Muscle layer of duodenum (tissue), 2 donors: ENCODE measurements around the gene IGSF21.

Source experiments
- H3K27ac ChIP-seq: one replicate; pipeline ENCODE4 v1.7.0; 2013; ENCODE audit warnings: mild to moderate bottlenecking, low read length
- H3K27me3 ChIP-seq: one replicate; pipeline ENCODE4 v1.7.0; 2013; ENCODE audit warnings: low read depth, mild to moderate bottlenecking, control low read depth, low read length
- H3K36me3 ChIP-seq, 2 donors: one replicate each; pipeline ENCODE4 v1.7.0; 2013; ENCODE audit warnings: low read length in 2 of 2, control low read depth in 1 of 2, mild to moderate bottlenecking in 1 of 2; ENCODE audit not compliant: insufficient read depth in 2 of 2, control insufficient read depth in 1 of 2
- H3K4me1 ChIP-seq, 2 donors: one replicate each; pipeline ENCODE4 v1.7.0; 2013; ENCODE audit warnings: low read length in 2 of 2, mild to moderate bottlenecking in 2 of 2, control low read depth in 1 of 2, moderate library complexity in 1 of 2; ENCODE audit not compliant: insufficient read depth in 2 of 2, control insufficient read depth in 1 of 2
- H3K4me3 ChIP-seq, 2 donors: one replicate each; pipeline ENCODE4 v1.7.0; 2013; ENCODE audit warnings: low read length in 2 of 2, low read depth in 1 of 2, mild to moderate bottlenecking in 1 of 2
- H3K9me3 ChIP-seq, 2 donors: one replicate each; pipeline ENCODE4 v1.7.0; 2013; ENCODE audit warnings: low read length in 2 of 2, control low read depth in 1 of 2, mild to moderate bottlenecking in 1 of 2; ENCODE audit not compliant: control insufficient read depth in 1 of 2
- donor health status: healthy.

The IGSF21 gene

GRCh38 chr1:18107369-18108298 is at the start of gene IGSF21:
IGSF21 (plus strand) TSS chr1:18107798; CDS start chr1:18108129, 331 bp downstream.
- Histone ChIP-seq H3K4me3 (peak within 1 kb of the TSS in 1 of 2 donors; percentile 11), H3K27me3 (peaks cover 52% of the 10 kb centered on the region)

GRCh38 chr1:18058206-18058921 is 49.2 kb upstream of the IGSF21 start:
- Histone ChIP-seq H3K4me3 (no peak overlapping the region), H3K27ac (no peak overlapping the region), H3K4me1 (no peaks in the 10 kb centered on the region), H3K9me3 (peaks cover 0 to 7% of the 10 kb centered on the region in 2 donors), H3K27me3 (no peaks in the 10 kb centered on the region), H3K36me3 (no peaks in the 10 kb centered on the region)

More at GRCh38 chr1:18107369-18108298, at the start of gene IGSF21:
- H3K27ac ChIP-seq: no peak within 1 kb of the TSS
- H3K9me3 ChIP-seq: no peaks in the 10 kb centered on the region
- H3K36me3 ChIP-seq: no peaks in the 10 kb centered on the region
- H3K4me1 ChIP-seq: peaks cover 0 to 22% of the 10 kb centered on the region in 2 donors

GRCh38 chr1:18058981-18059605 is 48.5 kb upstream of the IGSF21 start:
- Histone ChIP-seq H3K4me1 (no peaks in the 10 kb centered on the region), H3K36me3 (no peaks in the 10 kb centered on the region), H3K27ac (no peak overlapping the region), H3K9me3 (peaks cover 0 to 7% of the 10 kb centered on the region in 2 donors), H3K27me3 (no peaks in the 10 kb centered on the region), H3K4me3 (no peak overlapping the region)

- no peaks in the 10 kb centered on the region for H3K36me3 ChIP-seq
- H3K27ac ChIP-seq: no peak overlapping the region
- no peak overlapping the region for H3K4me3 ChIP-seq
- H3K27me3 ChIP-seq: peaks cover 6% of the 10 kb centered on the region
- H3K4me1 ChIP-seq: no peaks in the 10 kb centered on the region
- H3K9me3 ChIP-seq: peaks cover 0 to 7% of the 10 kb centered on the region in 2 donors
Observed at GRCh38 chr1:18060366-18060765, 47.2 kb upstream of the IGSF21 start.

GRCh38 chr1:18062185-18062584 is 45.4 kb upstream of the IGSF21 start:
- peaks cover 0 to 7% of the 10 kb centered on the region in 2 donors for H3K9me3 ChIP-seq
- no peaks in the 10 kb centered on the region for H3K36me3 ChIP-seq
- no peak overlapping the region for H3K4me3 ChIP-seq
- no peak overlapping the region for H3K27ac ChIP-seq
- peaks cover 6% of the 10 kb centered on the region for H3K27me3 ChIP-seq
- no peaks in the 10 kb centered on the region for H3K4me1 ChIP-seq

GRCh38 chr1:18064534-18064933 is 43.1 kb upstream of the IGSF21 start:
- H3K9me3 ChIP-seq: peaks cover 0 to 7% of the 10 kb centered on the region in 2 donors
- H3K27me3 ChIP-seq: peaks cover 6% of the 10 kb centered on the region
- H3K27ac ChIP-seq: no peak overlapping the region
- H3K36me3 ChIP-seq: no peaks in the 10 kb centered on the region
- H3K4me3 ChIP-seq: no peak overlapping the region
- no peaks in the 10 kb centered on the region for H3K4me1 ChIP-seq

- no peak overlapping the region for H3K27ac ChIP-seq
- H3K9me3 ChIP-seq: peaks cover 0 to 4% of the 10 kb centered on the region in 2 donors
- H3K4me3 ChIP-seq: no peak overlapping the region
- peaks cover 6% of the 10 kb centered on the region for H3K27me3 ChIP-seq
- H3K4me1 ChIP-seq: no peaks in the 10 kb centered on the region
- no peaks in the 10 kb centered on the region for H3K36me3 ChIP-seq
Observed at GRCh38 chr1:18066576-18066975, 41.0 kb upstream of the IGSF21 start.

GRCh38 chr1:18069903-18070302 is 37.7 kb upstream of the IGSF21 start:
- Histone ChIP-seq H3K27me3 (peaks cover 5% of the 10 kb centered on the region), H3K27ac (no peak overlapping the region), H3K4me1 (no peaks in the 10 kb centered on the region)

GRCh38 chr1:18072066-18072465 is 35.5 kb upstream of the IGSF21 start:
- H3K4me3 ChIP-seq: no peak overlapping the region

More at GRCh38 chr1:18069903-18070302, 37.7 kb upstream of the IGSF21 start:
- no peak overlapping the region for H3K4me3 ChIP-seq
- H3K9me3 ChIP-seq: no peaks in the 10 kb centered on the region
- no peaks in the 10 kb centered on the region for H3K36me3 ChIP-seq

GRCh38 chr1:18073066-18073642 is 34.4 kb upstream of the IGSF21 start:
- Histone ChIP-seq H3K27ac (no peak overlapping the region), H3K36me3 (no peaks in the 10 kb centered on the region), H3K27me3 (no peaks in the 10 kb centered on the region), H3K4me3 (no peak overlapping the region), H3K9me3 (no peaks in the 10 kb centered on the region), H3K4me1 (no peaks in the 10 kb centered on the region)

More at GRCh38 chr1:18072066-18072465, 35.5 kb upstream of the IGSF21 start:
- H3K36me3 ChIP-seq: no peaks in the 10 kb centered on the region
- H3K27me3 ChIP-seq: no peaks in the 10 kb centered on the region
- H3K9me3 ChIP-seq: no peaks in the 10 kb centered on the region
- no peaks in the 10 kb centered on the region for H3K4me1 ChIP-seq
- H3K27ac ChIP-seq: no peak overlapping the region
